ENCODE data around the gene HMGCLL1. TPM values are rescaled to one million over a fixed set of nuclear protein-coding genes. Genes with fewer than 3 reads are reported as not detected.

Gene HMGCLL1
- total and polyA plus RNA-seq, 2 donors (not counting 3 experiments of a cell fraction or from before 2014, with no cell fraction given): not detected

DNA sequence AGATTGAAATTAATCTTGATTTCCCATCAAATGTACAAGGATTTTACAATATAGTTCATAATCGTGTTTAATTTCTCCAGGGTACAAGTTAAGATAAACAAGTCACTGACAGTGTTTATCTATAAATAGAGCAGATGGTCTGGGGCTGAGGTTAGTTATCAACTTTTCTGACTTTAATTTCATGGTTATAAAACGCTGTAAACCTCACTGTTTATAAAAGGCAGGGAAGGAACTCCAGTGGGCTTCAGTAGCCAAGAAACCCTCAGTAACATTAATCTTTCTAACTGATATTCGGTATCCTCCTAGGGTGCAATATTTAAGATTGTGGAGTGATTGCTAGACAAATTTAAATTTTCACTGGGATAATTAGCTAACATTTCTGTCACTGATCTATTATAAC, 183.1 kb downstream of the HMGCLL1 start:
- Histone ChIP-seq H3K9me3 (replicated peaks; ENCODE audit: control insufficient read depth, insufficient read depth, low read length) (no peaks in the 10 kb centered on the region), H3K4me1 (ENCODE audit: control insufficient read depth, extremely low read depth, insufficient read depth, low read length) (no peaks in the 10 kb centered on the region), H3K9me1 (replicated peaks; ENCODE audit: control insufficient read depth, extremely low read depth, insufficient read depth, low read length) (no peaks in the 10 kb centered on the region), H3K27me3 (ENCODE audit: control insufficient read depth in 2 of 2, insufficient read depth in 2 of 2, low read length in 2 of 2) (no peaks in the 10 kb centered on the region), H3K36me3 (ENCODE audit: control insufficient read depth in 2 of 2, extremely low read depth in 1 of 2, insufficient read depth in 2 of 2, low read length in 2 of 2) (no peaks in the 10 kb centered on the region), H3K27ac (ENCODE audit: insufficient read depth, low read depth, low read length) (no peak overlapping the region), H4K20me1 (replicated peaks; ENCODE audit: control insufficient read depth, extremely low read depth, insufficient read depth, low read length) (no peaks in the 10 kb centered on the region), H3K4me2 (ENCODE audit: insufficient read depth, low read length) (no peak overlapping the region), H2AFZ (ENCODE audit: low read depth, low read length) (no peak overlapping the region), H3K4me3 (replicated peaks in 1 of 3; ENCODE audit: insufficient read depth in 1 of 3, low read depth in 1 of 3, low read length in 3 of 3) (no peak overlapping the region), H3K79me2 (ENCODE audit: control insufficient read depth, insufficient read depth, low read length) (no peaks in the 10 kb centered on the region), H3K9ac (replicated peaks; ENCODE audit: extremely low read depth, insufficient read depth, low read length) (no peak overlapping the region)
- no TSS peak for BruUV-seq (replicated peaks)
- no peak for FAIRE-seq
- DNase-seq (ENCODE audit: low read depth, low spot score): no peak
- dilution Hi-C loops (cut with MboI; ENCODE audit: extremely low pct_ligation_motif_present, low sequenced_read_pairs): no loop called here
- no peak for TF ChIP-seq GATA2 (IDR thresholded peaks at IDR 0.05; ENCODE audit: insufficient read depth, insufficient read length, low read depth, low read length)
- no peak for TF ChIP-seq JUN (IDR thresholded peaks at IDR 0.05; ENCODE audit: borderline replicate concordance, insufficient read depth, insufficient read length, low read depth)
- TF ChIP-seq, protein P1, sequence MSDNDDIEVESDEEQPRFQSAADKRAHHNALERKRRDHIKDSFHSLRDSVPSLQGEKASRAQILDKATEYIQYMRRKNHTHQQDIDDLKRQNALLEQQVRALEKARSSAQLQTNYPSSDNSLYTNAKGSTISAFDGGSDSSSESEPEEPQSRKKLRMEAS (IDR thresholded peaks at IDR 0.05; ENCODE audit: insufficient read depth, insufficient read length): no peak
- TF ChIP-seq, protein P2, sequence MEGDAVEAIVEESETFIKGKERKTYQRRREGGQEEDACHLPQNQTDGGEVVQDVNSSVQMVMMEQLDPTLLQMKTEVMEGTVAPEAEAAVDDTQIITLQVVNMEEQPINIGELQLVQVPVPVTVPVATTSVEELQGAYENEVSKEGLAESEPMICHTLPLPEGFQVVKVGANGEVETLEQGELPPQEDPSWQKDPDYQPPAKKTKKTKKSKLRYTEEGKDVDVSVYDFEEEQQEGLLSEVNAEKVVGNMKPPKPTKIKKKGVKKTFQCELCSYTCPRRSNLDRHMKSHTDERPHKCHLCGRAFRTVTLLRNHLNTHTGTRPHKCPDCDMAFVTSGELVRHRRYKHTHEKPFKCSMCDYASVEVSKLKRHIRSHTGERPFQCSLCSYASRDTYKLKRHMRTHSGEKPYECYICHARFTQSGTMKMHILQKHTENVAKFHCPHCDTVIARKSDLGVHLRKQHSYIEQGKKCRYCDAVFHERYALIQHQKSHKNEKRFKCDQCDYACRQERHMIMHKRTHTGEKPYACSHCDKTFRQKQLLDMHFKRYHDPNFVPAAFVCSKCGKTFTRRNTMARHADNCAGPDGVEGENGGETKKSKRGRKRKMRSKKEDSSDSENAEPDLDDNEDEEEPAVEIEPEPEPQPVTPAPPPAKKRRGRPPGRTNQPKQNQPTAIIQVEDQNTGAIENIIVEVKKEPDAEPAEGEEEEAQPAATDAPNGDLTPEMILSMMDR (IDR thresholded peaks at IDR 0.05; ENCODE audit: extremely low read depth in 1 of 2, insufficient read depth in 1 of 2, low read depth in 1 of 2, low read length in 2 of 2): no peak
- no peak for TF ChIP-seq MYC (IDR thresholded peaks at IDR 0.05; ENCODE audit: low read depth, low read length)
- no peak for TF ChIP-seq FOS (IDR thresholded peaks at IDR 0.05; ENCODE audit: borderline replicate concordance, insufficient read depth, low read length)
- TF ChIP-seq EZH2 (IDR thresholded peaks at IDR 0.05; ENCODE audit: borderline replicate concordance, low read depth, low read length, severe bottlenecking): no peak
- TF ChIP-seq POLR2A (IDR thresholded peaks at IDR 0.05; ENCODE audit: low read depth, low read length): no peak
- TF ChIP-seq POLR2AphosphoS5 (IDR thresholded peaks at IDR 0.05; ENCODE audit: insufficient read depth, low read depth, low read length): no peak
- intact Hi-C loops (cut with micrococcal nuclease): no loop called here
- CTCF ChIA-PET: interaction anchor here (1.0 to 1.6 kb wide), 2 partner anchors 14 to 119 kb away, joined by 3 read pairs; no protein-coding TSS in a partner anchor
- POLR2A ChIA-PET: no interaction called here
